Left colon (tissue), 2 donors: Measurements from ENCODE around the gene UGT2A2. TPM values are rescaled to one million over a fixed set of nuclear protein-coding genes. Genes with fewer than 3 reads are reported as not detected.

Source experiments
- ATAC-seq: fragments of 200-7000 bp; cut with Tn5 transposase; one replicate; pipeline ENCODE4 v1.9.1; 2020; ENCODE audit warnings: mild to moderate bottlenecking, moderate library complexity
- DNase-seq, 2 donors: peaks; one replicate each; pipeline ENCODE4 v3.0.0-alpha.2; 2020
- intact Hi-C, 2 donors: fragments of 100-400 bp; cut with DNase I in 1 of 2; cut with micrococcal nuclease in 1 of 2; formaldehyde crosslinking; loops; one replicate each; pipeline versions ENCODE4 v1.11.2 to v1.14.0; 2022; cut with DNase I, micrococcal nuclease
- total RNA-seq, 2 donors: library from RNA; stranded (reverse); fragmentation: NEBNext Ultra II Directional; extraction: Animal tissue kit (Norgen Biotek cat#: 25700); gene quantifications; one replicate each; pipeline ENCODE4 v1.2.1, GENCODE V29; 2021
- donor health status: DM: no; HTN: no; CAD: no.
- donor health status: DM: yes; HTN: yes; CAD: no.

Gene UGT2A2
- total RNA-seq, 2 donors from 2014 or later, result not detected

- ATAC-seq (no peak), DNase-seq (no peak)
- intact Hi-C loops, result no loop called here
Observed at GRCh38 chr4:69584135-69584534, 55.3 kb downstream of the UGT2A2 start.

GRCh38 chr4:69583543-69583942 lies 55.9 kb downstream of the UGT2A2 start:
- ATAC-seq (peak; percentile 68), DNase-seq (no peak)
- intact Hi-C loops, result no loop called here

- DNase-seq, result no peak
- intact Hi-C loops, result no loop called here
- ATAC-seq, result no peak
Observed at GRCh38 chr4:69577245-69577644, 62.2 kb downstream of the UGT2A2 start.

GRCh38 chr4:69576251-69576877 lies 63.1 kb downstream of the UGT2A2 start:
- intact Hi-C loops, result no loop called here
- ATAC-seq, result no peak
- no peak for DNase-seq

GRCh38 chr4:69568787-69569186 lies 70.7 kb downstream of the UGT2A2 start:
- intact Hi-C loops, result no loop called here
- no peak for DNase-seq
- no peak for ATAC-seq

- ATAC-seq (no peak), DNase-seq (no peak)
- intact Hi-C loops, result no loop called here
Observed at GRCh38 chr4:69563424-69563823, 76.0 kb downstream of the UGT2A2 start.

GRCh38 chr4:69549651-69550050 lies 89.8 kb downstream of the UGT2A2 start:
- no peak for ATAC-seq
- DNase-seq, result no peak
- intact Hi-C loops, result no loop called here

GRCh38 chr4:69546134-69546765 lies 93.2 kb downstream of the UGT2A2 start:
- DNase-seq (no peak), ATAC-seq (no peak)
- intact Hi-C loops, result no loop called here

Other genes with a start within 250 kb of the UGT2A2 start
- gene UGT2B4, start 143.7 kb downstream of the UGT2A2 start, total RNA-seq, result not detected
- not detected for gene UGT2A1, start 13.6 kb upstream of the UGT2A2 start, total RNA-seq
- gene SULT1B1, start 121.0 kb upstream of the UGT2A2 start, total RNA-seq, result 100 to 1,000 TPM; 294 to 331 TPM
- gene SULT1E1, start 220.5 kb upstream of the UGT2A2 start, total RNA-seq, result under 1 TPM in 1 of 2 donors, not detected in 1; 0.47 TPM